Activated naive CD8-positive, alpha-beta T cell (primary cell): ENCODE results near the gene OR6B1.

Source experiments
- H3K27ac Mint-ChIP-seq: one replicate; pipeline ENCODE4 v1.8.0; 2021; ENCODE audit warnings: mixed read lengths
- H3K27me3 Mint-ChIP-seq: one replicate; pipeline ENCODE4 v1.8.0; 2021; ENCODE audit warnings: mixed read lengths
- H3K36me3 Mint-ChIP-seq: one replicate; pipeline ENCODE4 v1.8.0; 2021; ENCODE audit warnings: mixed read lengths
- H3K4me1 Mint-ChIP-seq: one replicate; pipeline ENCODE4 v1.8.0; 2021; ENCODE audit warnings: low read depth, mixed read lengths
- H3K4me3 Mint-ChIP-seq: one replicate; pipeline ENCODE4 v1.8.0; 2021; ENCODE audit warnings: mild to moderate bottlenecking, mixed read lengths
- H3K9me3 Mint-ChIP-seq: one replicate; pipeline ENCODE4 v1.8.0; 2021; ENCODE audit warnings: low read depth, mixed read lengths

Gene OR6B1

GRCh38 chr7:144020340-144020739 is 20.2 kb downstream of the OR6B1 start:
- Mint-ChIP-seq H3K36me3 (no peaks in the 10 kb centered on the region), H3K4me1 (no peaks in the 10 kb centered on the region), H3K4me3 (no peak overlapping the region), H3K27me3 (no peaks in the 10 kb centered on the region), H3K27ac (no peak overlapping the region), H3K9me3 (no peaks in the 10 kb centered on the region)

GRCh38 chr7:144022169-144022568 is 22.0 kb downstream of the OR6B1 start:
- no peaks in the 10 kb centered on the region for H3K27me3 Mint-ChIP-seq
- H3K9me3 Mint-ChIP-seq, result no peaks in the 10 kb centered on the region
- H3K36me3 Mint-ChIP-seq, result no peaks in the 10 kb centered on the region
- H3K4me1 Mint-ChIP-seq, result no peaks in the 10 kb centered on the region
- no peak overlapping the region for H3K4me3 Mint-ChIP-seq
- no peak overlapping the region for H3K27ac Mint-ChIP-seq

- H3K9me3 Mint-ChIP-seq, result no peaks in the 10 kb centered on the region
- H3K4me3 Mint-ChIP-seq, result no peak overlapping the region
- peaks cover 3% of the 10 kb centered on the region for H3K4me1 Mint-ChIP-seq
- H3K36me3 Mint-ChIP-seq, result no peaks in the 10 kb centered on the region
- no peaks in the 10 kb centered on the region for H3K27me3 Mint-ChIP-seq
- H3K27ac Mint-ChIP-seq, result no peak overlapping the region
These were observed 23.2 kb downstream of the OR6B1 start for GRCh38 chr7:144023171-144023827.

GRCh38 chr7:144024213-144024612 is 24.1 kb downstream of the OR6B1 start:
- Mint-ChIP-seq H3K27ac (no peak overlapping the region), H3K27me3 (no peaks in the 10 kb centered on the region), H3K4me1 (peaks cover 3% of the 10 kb centered on the region), H3K9me3 (no peaks in the 10 kb centered on the region), H3K4me3 (no peak overlapping the region), H3K36me3 (no peaks in the 10 kb centered on the region)

GRCh38 chr7:144026203-144026883 is 26.2 kb downstream of the OR6B1 start:
- H3K27ac Mint-ChIP-seq, result no peak overlapping the region
- H3K36me3 Mint-ChIP-seq, result no peaks in the 10 kb centered on the region
- H3K4me3 Mint-ChIP-seq, result no peak overlapping the region
- peaks cover 3% of the 10 kb centered on the region for H3K4me1 Mint-ChIP-seq
- H3K27me3 Mint-ChIP-seq, result no peaks in the 10 kb centered on the region
- no peaks in the 10 kb centered on the region for H3K9me3 Mint-ChIP-seq

- Mint-ChIP-seq H3K27ac (no peak overlapping the region), H3K4me3 (no peak overlapping the region), H3K4me1 (peaks cover 3% of the 10 kb centered on the region), H3K27me3 (no peaks in the 10 kb centered on the region), H3K36me3 (no peaks in the 10 kb centered on the region), H3K9me3 (no peaks in the 10 kb centered on the region)
These were observed 26.9 kb downstream of the OR6B1 start for GRCh38 chr7:144027070-144027469.

- peaks cover 4% of the 10 kb centered on the region for H3K27me3 Mint-ChIP-seq
- no peak overlapping the region for H3K27ac Mint-ChIP-seq
- no peaks in the 10 kb centered on the region for H3K36me3 Mint-ChIP-seq
- H3K9me3 Mint-ChIP-seq, result no peaks in the 10 kb centered on the region
- H3K4me1 Mint-ChIP-seq, result peaks cover 3% of the 10 kb centered on the region
- no peak overlapping the region for H3K4me3 Mint-ChIP-seq
These were observed 27.9 kb downstream of the OR6B1 start for GRCh38 chr7:144027974-144028373.

GRCh38 chr7:144028547-144028946 is 28.4 kb downstream of the OR6B1 start:
- Mint-ChIP-seq H3K27me3 (peaks cover 4% of the 10 kb centered on the region), H3K27ac (no peak overlapping the region), H3K4me3 (no peak overlapping the region), H3K36me3 (no peaks in the 10 kb centered on the region), H3K4me1 (peaks cover 3% of the 10 kb centered on the region), H3K9me3 (no peaks in the 10 kb centered on the region)

GRCh38 chr7:144032516-144032915 is 32.4 kb downstream of the OR6B1 start:
- no peak overlapping the region for H3K27ac Mint-ChIP-seq
- H3K4me1 Mint-ChIP-seq, result peaks cover 2% of the 10 kb centered on the region
- H3K36me3 Mint-ChIP-seq, result no peaks in the 10 kb centered on the region
- peaks cover 7% of the 10 kb centered on the region for H3K27me3 Mint-ChIP-seq
- no peaks in the 10 kb centered on the region for H3K9me3 Mint-ChIP-seq
- no peak overlapping the region for H3K4me3 Mint-ChIP-seq

GRCh38 chr7:144032985-144033709 is 33.0 kb downstream of the OR6B1 start:
- no peaks in the 10 kb centered on the region for H3K36me3 Mint-ChIP-seq
- no peak overlapping the region for H3K4me3 Mint-ChIP-seq
- no peaks in the 10 kb centered on the region for H3K9me3 Mint-ChIP-seq
- peaks cover 7% of the 10 kb centered on the region for H3K27me3 Mint-ChIP-seq
- no peaks in the 10 kb centered on the region for H3K4me1 Mint-ChIP-seq
- H3K27ac Mint-ChIP-seq, result no peak overlapping the region

- H3K27ac Mint-ChIP-seq, result no peak overlapping the region
- H3K4me3 Mint-ChIP-seq, result no peak overlapping the region
- no peaks in the 10 kb centered on the region for H3K36me3 Mint-ChIP-seq
- no peaks in the 10 kb centered on the region for H3K9me3 Mint-ChIP-seq
- peaks cover 7% of the 10 kb centered on the region for H3K27me3 Mint-ChIP-seq
- H3K4me1 Mint-ChIP-seq, result no peaks in the 10 kb centered on the region
These were observed 35.3 kb downstream of the OR6B1 start for GRCh38 chr7:144035385-144035784.

- Mint-ChIP-seq H3K27me3 (peaks cover 7% of the 10 kb centered on the region), H3K9me3 (no peaks in the 10 kb centered on the region), H3K27ac (no peak overlapping the region), H3K36me3 (no peaks in the 10 kb centered on the region), H3K4me1 (no peaks in the 10 kb centered on the region), H3K4me3 (no peak overlapping the region)
These were observed 36.3 kb downstream of the OR6B1 start for GRCh38 chr7:144036302-144036885.

- no peaks in the 10 kb centered on the region for H3K36me3 Mint-ChIP-seq
- H3K9me3 Mint-ChIP-seq, result no peaks in the 10 kb centered on the region
- H3K4me3 Mint-ChIP-seq, result no peak overlapping the region
- no peak overlapping the region for H3K27ac Mint-ChIP-seq
- H3K4me1 Mint-ChIP-seq, result no peaks in the 10 kb centered on the region
- peaks cover 7% of the 10 kb centered on the region for H3K27me3 Mint-ChIP-seq
These were observed 37.4 kb downstream of the OR6B1 start for GRCh38 chr7:144037414-144038035.

- Mint-ChIP-seq H3K27ac (no peak overlapping the region), H3K36me3 (no peaks in the 10 kb centered on the region), H3K4me3 (no peak overlapping the region), H3K4me1 (no peaks in the 10 kb centered on the region), H3K9me3 (no peaks in the 10 kb centered on the region), H3K27me3 (peaks cover 2% of the 10 kb centered on the region)
These were observed 38.8 kb downstream of the OR6B1 start for GRCh38 chr7:144038887-144039286.

GRCh38 chr7:144048648-144049047 is 48.5 kb downstream of the OR6B1 start, which contains the start of gene OR2A5:
TSS of gene OR2A5 (plus strand) at chr7:144048948. CDS start at chr7:144050402, 1,454 bp downstream.
- no peaks in the 10 kb centered on the region for H3K9me3 Mint-ChIP-seq
- no peak within 1 kb of the TSS for H3K27ac Mint-ChIP-seq
- H3K36me3 Mint-ChIP-seq, result no peaks in the 10 kb centered on the region
- peaks cover 5% of the 10 kb centered on the region for H3K27me3 Mint-ChIP-seq
- H3K4me3 Mint-ChIP-seq, result no peak within 1 kb of the TSS
- no peaks in the 10 kb centered on the region for H3K4me1 Mint-ChIP-seq
